ENCODE measurements around the gene SLCO3A1.

DNA sequence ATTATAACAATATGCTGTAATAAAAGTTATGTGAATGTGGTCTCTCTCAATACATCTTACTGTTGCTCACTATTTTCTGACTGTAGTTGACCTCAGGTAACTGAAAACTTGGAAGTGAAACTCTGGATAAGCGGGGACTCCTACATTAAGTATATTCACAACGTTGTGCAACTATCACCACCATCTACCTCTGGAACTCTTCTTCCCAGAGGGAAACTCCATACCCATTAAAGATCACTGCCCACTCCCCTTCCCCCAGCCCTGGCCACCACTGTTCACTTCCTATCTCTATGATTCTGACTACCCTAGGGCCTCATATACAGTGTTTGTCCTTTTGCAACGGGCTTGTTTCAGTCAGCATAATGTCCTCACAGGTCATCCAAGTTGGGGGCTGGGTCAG lies 20.7 kb downstream of the SLCO3A1 start:
- TF ChIP-seq, protein P1, sequence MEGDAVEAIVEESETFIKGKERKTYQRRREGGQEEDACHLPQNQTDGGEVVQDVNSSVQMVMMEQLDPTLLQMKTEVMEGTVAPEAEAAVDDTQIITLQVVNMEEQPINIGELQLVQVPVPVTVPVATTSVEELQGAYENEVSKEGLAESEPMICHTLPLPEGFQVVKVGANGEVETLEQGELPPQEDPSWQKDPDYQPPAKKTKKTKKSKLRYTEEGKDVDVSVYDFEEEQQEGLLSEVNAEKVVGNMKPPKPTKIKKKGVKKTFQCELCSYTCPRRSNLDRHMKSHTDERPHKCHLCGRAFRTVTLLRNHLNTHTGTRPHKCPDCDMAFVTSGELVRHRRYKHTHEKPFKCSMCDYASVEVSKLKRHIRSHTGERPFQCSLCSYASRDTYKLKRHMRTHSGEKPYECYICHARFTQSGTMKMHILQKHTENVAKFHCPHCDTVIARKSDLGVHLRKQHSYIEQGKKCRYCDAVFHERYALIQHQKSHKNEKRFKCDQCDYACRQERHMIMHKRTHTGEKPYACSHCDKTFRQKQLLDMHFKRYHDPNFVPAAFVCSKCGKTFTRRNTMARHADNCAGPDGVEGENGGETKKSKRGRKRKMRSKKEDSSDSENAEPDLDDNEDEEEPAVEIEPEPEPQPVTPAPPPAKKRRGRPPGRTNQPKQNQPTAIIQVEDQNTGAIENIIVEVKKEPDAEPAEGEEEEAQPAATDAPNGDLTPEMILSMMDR (IDR thresholded peaks at IDR 0.05), result no peak
- no peak for TF ChIP-seq POLR2A (IDR thresholded peaks at IDR 0.05)
